MCF 10A (cell line): ENCODE measurements around the gene LRRFIP1. TPM values are rescaled to one million over a fixed set of nuclear protein-coding genes. Genes with fewer than 3 reads are reported as not detected.
A peak's percentile ranks its signal among the peaks of the same experiment; 100 is the strongest.

Experiments used
- BruUV-seq: library from RNA; stranded (reverse); fragments of 400-500 nt; replicated peaks from 2 replicates; lab custom pipeline; 2021; lab: Mats Ljungman, UMichigan
- CTCF ChIA-PET: fragments of 300-600 bp; sonication (Branson Sonifier 250); formaldehyde crosslinking; extraction: SDS; loops from one replicate; lab custom pipeline; 2021; ENCODE audit warnings: antibody characterized with exemption, inconsistent platforms; lab: Yijun Ruan, JAX
- POLR2A ChIA-PET: fragments of 300-600, 350-650 bp; sonication (Branson Sonifier 250); formaldehyde crosslinking; extraction: SDS; loops from one replicate; lab custom pipeline; 2020; ENCODE audit warnings: antibody characterized with exemption, inconsistent platforms; lab: Yijun Ruan, JAX
- DNase-seq: peaks from one replicate; pipeline ENCODE4 v3.0.0-alpha.2; 2018; ENCODE audit not compliant: unreplicated experiment
- H3K27ac Mint-ChIP-seq: one replicate; pipeline ENCODE4 v1.8.0; 2022; ENCODE audit warnings: mild to moderate bottlenecking, low read depth, mixed read lengths; ENCODE audit not compliant: unreplicated experiment
- H3K27me3 Mint-ChIP-seq: one replicate; pipeline ENCODE4 v1.8.0; 2022; ENCODE audit warnings: mixed read lengths; ENCODE audit not compliant: insufficient read depth, unreplicated experiment
- H3K36me3 Mint-ChIP-seq: one replicate; pipeline ENCODE4 v1.8.0; 2022; ENCODE audit warnings: mild to moderate bottlenecking, moderate library complexity, mixed read lengths; ENCODE audit not compliant: insufficient read depth, unreplicated experiment
- H3K4me1 Mint-ChIP-seq: one replicate; pipeline ENCODE4 v1.8.0; 2022; ENCODE audit warnings: mixed read lengths; ENCODE audit not compliant: insufficient read depth, unreplicated experiment
- H3K4me3 Mint-ChIP-seq: one replicate; pipeline ENCODE4 v1.8.0; 2022; ENCODE audit warnings: mild to moderate bottlenecking, moderate library complexity, mixed read lengths; ENCODE audit not compliant: unreplicated experiment
- H3K9me3 Mint-ChIP-seq: one replicate; pipeline ENCODE4 v1.8.0; 2022; ENCODE audit warnings: mixed read lengths; ENCODE audit not compliant: unreplicated experiment
- intact Hi-C: fragments of 100-400 bp; cut with micrococcal nuclease; formaldehyde crosslinking; loops from 2 replicates; pipeline ENCODE4 v1.14.1; 2022
- total RNA-seq: library from RNA; stranded (reverse); gene quantifications from 2 replicates; pipeline ENCODE4 v1.2.3, GENCODE V29; 2022
- TF ChIP-seq, protein P1 (sequence below): fragments of 200-600 bp; IDR thresholded peaks from one replicate; pipeline ENCODE4 v1.8.0; 2022; ENCODE audit warnings: antibody characterized with exemption, mild to moderate bottlenecking; ENCODE audit not compliant: unreplicated experiment

Gene LRRFIP1
- total RNA-seq, 1 experiment from 2014 or later, result 197 TPM

DNA sequence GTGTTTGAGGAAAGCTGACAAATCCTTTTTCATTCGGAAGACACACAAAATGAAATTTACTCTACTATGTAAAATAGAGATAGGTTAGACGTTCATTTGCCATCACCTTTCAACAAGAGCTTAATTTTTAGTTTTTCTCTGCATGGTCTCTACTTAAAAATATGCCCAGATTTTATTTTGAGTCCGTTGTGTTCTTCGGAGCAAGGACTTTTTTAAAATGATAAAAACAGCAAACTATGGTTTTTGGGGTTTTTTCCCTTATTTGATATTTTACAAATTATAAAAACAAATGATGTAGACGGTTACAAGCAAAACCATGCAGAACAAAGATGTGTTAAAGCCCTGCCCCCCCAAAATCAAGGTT lies 117.8 kb downstream of the LRRFIP1 start:
- H3K36me3 Mint-ChIP-seq, result peaks cover 56% of the 10 kb centered on the region
- peak overlapping the region; percentile 33 for H3K27ac Mint-ChIP-seq
- H3K27me3 Mint-ChIP-seq, result no peaks in the 10 kb centered on the region
- DNase-seq, result no peak
- H3K9me3 Mint-ChIP-seq, result no peaks in the 10 kb centered on the region
- H3K4me3 Mint-ChIP-seq, result no peak overlapping the region
- TF ChIP-seq, protein P1, sequence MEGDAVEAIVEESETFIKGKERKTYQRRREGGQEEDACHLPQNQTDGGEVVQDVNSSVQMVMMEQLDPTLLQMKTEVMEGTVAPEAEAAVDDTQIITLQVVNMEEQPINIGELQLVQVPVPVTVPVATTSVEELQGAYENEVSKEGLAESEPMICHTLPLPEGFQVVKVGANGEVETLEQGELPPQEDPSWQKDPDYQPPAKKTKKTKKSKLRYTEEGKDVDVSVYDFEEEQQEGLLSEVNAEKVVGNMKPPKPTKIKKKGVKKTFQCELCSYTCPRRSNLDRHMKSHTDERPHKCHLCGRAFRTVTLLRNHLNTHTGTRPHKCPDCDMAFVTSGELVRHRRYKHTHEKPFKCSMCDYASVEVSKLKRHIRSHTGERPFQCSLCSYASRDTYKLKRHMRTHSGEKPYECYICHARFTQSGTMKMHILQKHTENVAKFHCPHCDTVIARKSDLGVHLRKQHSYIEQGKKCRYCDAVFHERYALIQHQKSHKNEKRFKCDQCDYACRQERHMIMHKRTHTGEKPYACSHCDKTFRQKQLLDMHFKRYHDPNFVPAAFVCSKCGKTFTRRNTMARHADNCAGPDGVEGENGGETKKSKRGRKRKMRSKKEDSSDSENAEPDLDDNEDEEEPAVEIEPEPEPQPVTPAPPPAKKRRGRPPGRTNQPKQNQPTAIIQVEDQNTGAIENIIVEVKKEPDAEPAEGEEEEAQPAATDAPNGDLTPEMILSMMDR, result no peak
- ChIA-PET CTCF (interaction anchor here (0.6 to 11.1 kb wide), 38 partner anchors 9 to 1788 kb away, joined by 3 to 206 read pairs (median 4); partner anchors contain the start of gene RAB17), POLR2A (interaction anchor here (1.0 to 4.0 kb wide), 7 partner anchors 10 to 154 kb away, joined by 3 to 53 read pairs (median 5); no protein-coding TSS in a partner anchor)
- intact Hi-C loops, result loop anchor here (1.0 kb wide), 2 partner anchors 72 to 233 kb away; no protein-coding TSS in a partner anchor
- peaks cover 19% of the 10 kb centered on the region for H3K4me1 Mint-ChIP-seq
- BruUV-seq, result no TSS peak

DNA sequence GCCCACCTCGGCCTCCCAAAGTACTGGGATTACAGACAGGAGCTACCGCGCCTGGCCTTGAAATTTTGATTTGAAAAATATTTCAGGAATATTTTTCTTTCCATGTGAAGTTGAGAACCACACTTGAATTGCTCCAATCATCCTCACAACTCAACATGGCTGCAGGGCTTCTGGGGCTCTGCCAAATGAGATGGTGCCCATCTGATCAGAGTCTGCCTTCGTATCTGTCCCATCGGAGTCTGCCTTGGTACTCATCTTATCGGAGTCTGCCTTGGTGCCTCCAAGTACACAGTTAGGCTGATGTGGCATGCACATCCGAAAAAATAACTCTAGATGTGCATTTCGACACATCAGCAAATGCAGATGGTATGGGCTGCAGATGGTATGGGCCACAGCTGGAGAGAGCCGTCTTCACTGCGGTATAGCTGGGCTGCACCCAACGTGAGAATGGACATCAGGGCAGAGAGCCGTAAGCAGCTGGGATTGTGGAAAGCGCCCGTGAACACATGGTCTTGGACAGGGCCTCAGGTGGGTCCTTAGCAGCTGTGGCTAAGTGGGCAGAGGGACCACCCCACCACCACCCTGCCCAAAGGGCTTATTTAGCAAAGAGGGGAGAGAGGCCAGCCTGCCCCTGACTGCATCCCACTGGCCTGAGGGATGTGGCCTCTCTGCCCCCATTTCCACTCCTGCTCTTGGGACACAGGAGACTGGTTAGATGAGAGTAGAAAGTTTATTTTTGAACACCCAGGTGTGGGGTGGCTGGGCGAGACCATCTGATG lies 119.1 kb downstream of the LRRFIP1 start:
- no peak overlapping the region for H3K4me3 Mint-ChIP-seq
- ChIA-PET POLR2A (interaction anchor here (4.0 kb wide), 1 partner anchor 74 kb away, joined by 53 read pairs; no protein-coding TSS in a partner anchor), CTCF (interaction anchor here (0.7 to 11.1 kb wide), 8 partner anchors 15 to 234 kb away, joined by 3 to 206 read pairs (median 5); no protein-coding TSS in a partner anchor)
- TF ChIP-seq, protein P1, result no peak
- intact Hi-C loops, result no loop called here
- BruUV-seq, result no TSS peak
- DNase-seq, result no peak
- peaks cover 65% of the 10 kb centered on the region for H3K36me3 Mint-ChIP-seq
- H3K9me3 Mint-ChIP-seq, result no peaks in the 10 kb centered on the region
- peaks cover 19% of the 10 kb centered on the region for H3K4me1 Mint-ChIP-seq
- no peaks in the 10 kb centered on the region for H3K27me3 Mint-ChIP-seq
- H3K27ac Mint-ChIP-seq, result no peak overlapping the region

DNA sequence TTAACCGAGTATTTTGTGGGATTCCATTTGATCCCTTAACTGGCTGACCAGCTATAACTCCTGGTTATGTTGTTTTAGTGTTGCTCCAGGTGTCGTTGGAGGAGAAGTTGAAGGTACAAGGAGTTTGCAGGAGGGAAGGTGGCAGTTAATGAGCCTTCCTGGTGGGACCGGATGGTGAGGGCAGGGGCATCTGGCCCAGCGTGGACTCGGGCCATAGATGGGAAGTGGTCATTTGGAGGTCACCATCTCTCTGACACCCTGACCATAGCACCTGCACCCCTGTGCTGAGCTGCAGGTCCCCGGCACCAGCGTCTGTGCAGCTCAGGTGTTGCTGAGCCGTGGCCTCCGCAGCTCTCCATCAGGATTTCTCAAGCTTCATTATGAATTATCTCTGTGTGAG lies 119.8 kb downstream of the LRRFIP1 start:
- H3K27ac Mint-ChIP-seq, result no peak overlapping the region
- CTCF ChIA-PET, result interaction anchor here (0.6 to 11.1 kb wide), 6 partner anchors 28 to 234 kb away, joined by 3 to 206 read pairs (median 3); no protein-coding TSS in a partner anchor
- peaks cover 18% of the 10 kb centered on the region for H3K4me1 Mint-ChIP-seq
- H3K9me3 Mint-ChIP-seq, result no peaks in the 10 kb centered on the region
- H3K36me3 Mint-ChIP-seq, result peaks cover 64% of the 10 kb centered on the region
- POLR2A ChIA-PET, result interaction anchor here (4.0 kb wide), 1 partner anchor 74 kb away, joined by 53 read pairs; no protein-coding TSS in a partner anchor
- no peak for DNase-seq
- TF ChIP-seq, protein P1, result no peak
- no peak overlapping the region for H3K4me3 Mint-ChIP-seq
- intact Hi-C loops, result no loop called here
- no peaks in the 10 kb centered on the region for H3K27me3 Mint-ChIP-seq
- no TSS peak for BruUV-seq

DNA sequence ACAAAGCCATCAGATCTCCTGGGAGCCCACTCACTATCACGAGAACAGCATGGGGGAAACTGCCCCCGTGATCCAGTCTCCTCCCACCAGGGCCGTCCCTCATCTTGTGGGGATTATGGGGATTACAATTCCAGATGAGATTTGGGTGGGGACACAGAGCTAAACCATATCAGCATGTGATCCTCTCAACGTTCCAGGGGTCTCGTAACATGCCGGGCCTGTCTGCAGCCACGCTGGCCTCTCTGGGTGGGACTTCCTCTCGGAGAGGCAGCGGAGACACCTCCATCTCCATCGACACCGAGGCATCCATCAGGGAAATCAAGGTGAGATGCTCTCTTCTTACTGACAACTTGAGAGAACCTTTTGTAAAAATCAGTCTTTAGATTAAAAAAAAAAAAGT lies 121.6 kb downstream of the LRRFIP1 start:
- TF ChIP-seq, protein P1, result no peak
- CTCF ChIA-PET, result interaction anchor here (1.0 to 11.1 kb wide), 2 partner anchors 12 to 77 kb away, joined by 4 to 206 read pairs; no protein-coding TSS in a partner anchor
- no TSS peak for BruUV-seq
- Mint-ChIP-seq H3K9me3 (no peaks in the 10 kb centered on the region), H3K27me3 (no peaks in the 10 kb centered on the region), H3K36me3 (peaks cover 74% of the 10 kb centered on the region), H3K4me3 (no peak overlapping the region), H3K4me1 (no peaks in the 10 kb centered on the region), H3K27ac (no peak overlapping the region)
- POLR2A ChIA-PET, result interaction anchor here (0.6 to 0.8 kb wide), 2 partner anchors 10 to 162 kb away, joined by 3 read pairs; no protein-coding TSS in a partner anchor
- intact Hi-C loops, result no loop called here
- DNase-seq, result no peak
